Heart left ventricle (tissue), 16 donors: ENCODE data around the gene SLC22A8. TPM values are rescaled to one million over a fixed set of nuclear protein-coding genes. Genes with fewer than 3 reads are reported as not detected.
"Not testable (repeated sequence)": the region's sequence is repeated elsewhere in the genome, so short reads cannot be mapped to it uniquely, and the experiment has no call there.

Experiments
- ATAC-seq, 4 donors: fragments of 200-7000 bp; cut with Tn5 transposase; one replicate each; pipeline ENCODE4 v1.9.1; 2020 to 2022; ENCODE audit warnings: moderate library complexity in 4 of 4, mild to moderate bottlenecking in 3 of 4, moderate number of reproducible peaks in 1 of 4
- DNase-seq, 5 donors: peaks; one replicate each; pipeline ENCODE4 v3.0.0-alpha.2; 2020
- H3K27ac ChIP-seq, 12 donors: fragments of 200-600 bp; sonication (generic) in 4 of 12; one replicate each; pipeline versions ENCODE4 v1.5.0 to v1.8.0; 2016 to 2022; ENCODE audit warnings: mild to moderate bottlenecking in 2 of 12
- H3K27me3 ChIP-seq, 9 donors: fragments of 200-600 bp; sonication (generic) in 2 of 9; one replicate each; pipeline versions ENCODE4 v1.5.1 to v1.8.0; 2016 to 2022; ENCODE audit warnings: mild to moderate bottlenecking in 3 of 9
- H3K36me3 ChIP-seq, 9 donors: fragments of 200-600 bp; sonication (generic) in 2 of 9; one replicate each; pipeline versions ENCODE4 v1.5.0 to v1.8.0; 2018 to 2022; ENCODE audit warnings: mild to moderate bottlenecking in 2 of 9
- H3K4me1 ChIP-seq, 12 donors: fragments of 200-600 bp; sonication (generic) in 4 of 12; one replicate each; pipeline versions ENCODE4 v1.5.0 to v1.8.0; 2016 to 2022; ENCODE audit warnings: mild to moderate bottlenecking in 3 of 12
- H3K4me3 ChIP-seq, 12 donors: fragments of 200-600 bp; sonication (generic) in 4 of 12; one replicate each; pipeline versions ENCODE4 v1.5.0 to v1.8.0; 2017 to 2022; ENCODE audit warnings: mild to moderate bottlenecking in 9 of 12, moderate library complexity in 4 of 12
- H3K9me3 ChIP-seq, 12 donors: fragments of 200-600 bp; sonication (generic) in 4 of 12; one replicate each; pipeline versions ENCODE4 v1.5.0 to v1.8.0; 2016 to 2022; ENCODE audit warnings: mild to moderate bottlenecking in 1 of 12
- POLR2A ChIP-seq, 2 donors: fragments of 450-650 bp; IDR thresholded peaks; one replicate each; pipeline ENCODE4 v1.6.1; 2017; ENCODE audit warnings: antibody characterized with exemption in 2 of 2, mild to moderate bottlenecking in 2 of 2, moderate library complexity in 2 of 2
- WGBS, 4 donors: extraction: QIAGEN DNeasy Blood & Tissue Kit in 2 of 4; methylation state at CpG; one replicate each; pipeline versions ENCODE4 v1.1.5 to v1.1.7; 2013 to 2018; 5-methylcytosine and 5-hydroxymethylcytosine counted together
- intact Hi-C, 10 donors: fragments of 100-400 bp; cut with DNase I; formaldehyde crosslinking; loops; one replicate each; pipeline versions ENCODE4 v1.11.1 to v1.14.2; 2022
- long read RNA-seq, 3 donors: library from polyadenylated mRNA; unstranded; transcript quantifications; one replicate each; pipeline ENCODE4 v2.0.0, GENCODE V29; 2020 to 2021
- polyA plus RNA-seq, 2 donors: library from polyadenylated mRNA; stranded (reverse); fragments of 200-250 nt; gene quantifications; one replicate each; pipeline ENCODE4 v1.2.3, GENCODE V29; 2013
- total RNA-seq, 9 donors: library from RNA; depleted of rRNA in 2 of 9; stranded (reverse); fragments of >200 nt in 2 of 9; fragmentation: NEBNext Ultra II Directional in 3 of 9; extraction: Animal tissue kit (Norgen Biotek cat#: 25700) in 3 of 9; gene quantifications; one replicate each; pipeline versions ENCODE4 v1.1.0 to v1.2.4, GENCODE V29; 2016 to 2023
- TF ChIP-seq, protein P1 (sequence below), 12 donors: fragments of 200-600 bp; sonication (generic) in 4 of 12; IDR thresholded peaks; one replicate each; pipeline versions ENCODE4 v1.5.0 to v1.8.0; 2018 to 2022; ENCODE audit warnings: antibody characterized with exemption in 12 of 12, mild to moderate bottlenecking in 5 of 12
- donor health status: ischemic (EF 13 %, LVEDD 7.1; RV severe dilation, severe dysfunction).
- donor health status: healthy with polysubstance abuse.
- donor health status: DM: no; HTN: yes; CAD: no.
- donor health status: DM: no; HTN: no; CAD: no.
- donor health status: ischemic (EF 25% LVEDD 6.9; RV normal size, moderate dysfunction).
- donor health status: ischemic (EF 25% LVEDD 5.7; RV mildly dilated, moderate dysfunction).
- donor health status: healthy.
- donor health status: DM: yes; HTN: yes; CAD: no.
- donor health status: ischemic (EF 35%, LVEDD 5.7; RV mildly dilated, moderate dysfunction).
- donor health status: nonischemic (EF 11% LVEDD 7.7; RV severe dilation, severe dysfunction).
- donor health status: DM: yes; HTN: yes; CAD: no.
- donor health status: PGD.
- donor health status: ischemic (EF 29% LVEDD 5.4; RV normal size, mild dysfunction).
- donor health status: nonischemic (EF 23%, LVEDD 6.1; RV moderate dilation, normal function).

SLC22A8 gene, protein sequence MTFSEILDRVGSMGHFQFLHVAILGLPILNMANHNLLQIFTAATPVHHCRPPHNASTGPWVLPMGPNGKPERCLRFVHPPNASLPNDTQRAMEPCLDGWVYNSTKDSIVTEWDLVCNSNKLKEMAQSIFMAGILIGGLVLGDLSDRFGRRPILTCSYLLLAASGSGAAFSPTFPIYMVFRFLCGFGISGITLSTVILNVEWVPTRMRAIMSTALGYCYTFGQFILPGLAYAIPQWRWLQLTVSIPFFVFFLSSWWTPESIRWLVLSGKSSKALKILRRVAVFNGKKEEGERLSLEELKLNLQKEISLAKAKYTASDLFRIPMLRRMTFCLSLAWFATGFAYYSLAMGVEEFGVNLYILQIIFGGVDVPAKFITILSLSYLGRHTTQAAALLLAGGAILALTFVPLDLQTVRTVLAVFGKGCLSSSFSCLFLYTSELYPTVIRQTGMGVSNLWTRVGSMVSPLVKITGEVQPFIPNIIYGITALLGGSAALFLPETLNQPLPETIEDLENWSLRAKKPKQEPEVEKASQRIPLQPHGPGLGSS
- not detected for total RNA-seq
- not detected for polyA plus RNA-seq
- long read RNA-seq, donor 1: 0 reads
- long read RNA-seq, donor 2: 0 reads
- long read RNA-seq, donor 3: 0 reads

DNA sequence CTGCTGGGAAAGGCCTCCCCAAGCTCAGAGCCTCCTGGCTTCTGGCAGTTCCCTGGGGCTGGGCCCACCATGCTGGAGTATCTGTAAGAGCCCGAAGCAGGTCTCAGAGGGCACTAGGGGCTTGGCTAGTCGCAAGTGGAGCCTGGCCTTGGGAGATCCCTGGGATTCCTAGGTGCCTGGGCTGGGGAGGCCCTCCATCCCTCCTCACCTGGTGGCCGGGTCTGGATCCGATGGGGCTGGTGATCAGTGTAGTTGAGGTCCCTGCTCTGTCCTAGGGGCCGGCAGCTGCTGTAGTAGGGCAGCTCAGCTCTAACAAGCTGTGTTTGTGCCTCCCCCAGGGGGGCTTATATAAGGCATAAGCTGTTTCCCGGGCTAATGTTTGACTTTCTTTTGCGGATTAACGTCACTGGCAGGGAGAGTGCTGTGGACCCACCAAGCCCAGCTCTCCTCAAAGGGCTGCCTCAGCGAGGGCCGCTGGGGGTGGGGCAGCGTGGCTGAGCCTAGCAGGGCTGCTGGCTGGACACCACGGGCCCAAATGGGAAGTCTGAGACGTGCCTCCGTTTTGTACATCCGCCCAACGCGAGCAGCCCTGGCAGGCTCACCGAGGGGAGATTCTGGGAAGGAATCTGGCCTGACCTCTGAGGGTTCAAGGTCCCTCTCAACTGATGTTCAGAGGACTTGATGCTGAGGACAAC is at the start of gene SLC22A8:
TSS of gene SLC22A8 (minus strand) at position 321 of the 695 bp plus-strand sequence. CDS start 883 bp downstream, outside the sequence.
- peaks cover 0 to 11% (median 0%) of the 10 kb centered on the region in 9 donors for H3K27me3 ChIP-seq
- peak within 1 kb of the TSS in 1 of 12 donors; percentile 34 for H3K27ac ChIP-seq
- WGBS, 4 donors: 53 to 90% (median 60%) methylated on average over 2 to 18 of the region's 18 CpGs

DNA sequence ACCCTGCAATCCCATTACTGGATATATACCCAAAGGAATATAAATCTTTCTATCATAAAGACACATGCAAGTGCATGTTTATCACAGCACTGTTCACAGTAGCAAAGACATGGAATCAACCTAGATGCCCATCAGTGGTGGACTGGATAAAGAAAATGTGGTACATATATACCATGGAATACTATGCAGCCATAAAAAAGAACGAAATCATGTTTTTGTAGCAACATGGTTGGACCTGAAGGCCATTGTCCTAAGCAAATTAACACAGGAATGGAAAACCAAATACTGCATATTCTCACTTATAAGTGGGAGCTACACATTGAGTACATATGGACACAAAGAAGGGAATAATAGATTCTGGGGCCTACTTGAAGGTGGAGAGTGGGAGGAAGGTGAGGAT is 30.6 kb upstream of the SLC22A8 start:
- WGBS, 4 donors: 50 to 60% (median 53%) methylated on average over 1 of the region's 1 CpG
- ATAC-seq, H3K27me3 ChIP-seq, H3K4me1 ChIP-seq, intact Hi-C loops, H3K4me3 ChIP-seq, H3K36me3 ChIP-seq, H3K27ac ChIP-seq, DNase-seq: not testable (repeated sequence)
- peaks cover 0 to 12% (median 2%) of the 10 kb centered on the region in 12 donors for H3K9me3 ChIP-seq

More for the DNA sequence above, at the start of gene SLC22A8:
- Histone ChIP-seq H3K9me3 (no peaks in the 10 kb centered on the region), H3K36me3 (no peaks in the 10 kb centered on the region), H3K4me1 (peaks cover 0 to 10% (median 0%) of the 10 kb centered on the region in 12 donors), H3K4me3 (no peak within 1 kb of the TSS)
- intact Hi-C loops: no loop called here
- DNase-seq (no peak), ATAC-seq (peak in 3 of 4 donors; percentile 11 to 47 (median 47))
- TF ChIP-seq POLR2A (IDR thresholded peaks at IDR 0.05): no peak
- TF ChIP-seq, protein P1, sequence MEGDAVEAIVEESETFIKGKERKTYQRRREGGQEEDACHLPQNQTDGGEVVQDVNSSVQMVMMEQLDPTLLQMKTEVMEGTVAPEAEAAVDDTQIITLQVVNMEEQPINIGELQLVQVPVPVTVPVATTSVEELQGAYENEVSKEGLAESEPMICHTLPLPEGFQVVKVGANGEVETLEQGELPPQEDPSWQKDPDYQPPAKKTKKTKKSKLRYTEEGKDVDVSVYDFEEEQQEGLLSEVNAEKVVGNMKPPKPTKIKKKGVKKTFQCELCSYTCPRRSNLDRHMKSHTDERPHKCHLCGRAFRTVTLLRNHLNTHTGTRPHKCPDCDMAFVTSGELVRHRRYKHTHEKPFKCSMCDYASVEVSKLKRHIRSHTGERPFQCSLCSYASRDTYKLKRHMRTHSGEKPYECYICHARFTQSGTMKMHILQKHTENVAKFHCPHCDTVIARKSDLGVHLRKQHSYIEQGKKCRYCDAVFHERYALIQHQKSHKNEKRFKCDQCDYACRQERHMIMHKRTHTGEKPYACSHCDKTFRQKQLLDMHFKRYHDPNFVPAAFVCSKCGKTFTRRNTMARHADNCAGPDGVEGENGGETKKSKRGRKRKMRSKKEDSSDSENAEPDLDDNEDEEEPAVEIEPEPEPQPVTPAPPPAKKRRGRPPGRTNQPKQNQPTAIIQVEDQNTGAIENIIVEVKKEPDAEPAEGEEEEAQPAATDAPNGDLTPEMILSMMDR (IDR thresholded peaks at IDR 0.05): no peak

DNA sequence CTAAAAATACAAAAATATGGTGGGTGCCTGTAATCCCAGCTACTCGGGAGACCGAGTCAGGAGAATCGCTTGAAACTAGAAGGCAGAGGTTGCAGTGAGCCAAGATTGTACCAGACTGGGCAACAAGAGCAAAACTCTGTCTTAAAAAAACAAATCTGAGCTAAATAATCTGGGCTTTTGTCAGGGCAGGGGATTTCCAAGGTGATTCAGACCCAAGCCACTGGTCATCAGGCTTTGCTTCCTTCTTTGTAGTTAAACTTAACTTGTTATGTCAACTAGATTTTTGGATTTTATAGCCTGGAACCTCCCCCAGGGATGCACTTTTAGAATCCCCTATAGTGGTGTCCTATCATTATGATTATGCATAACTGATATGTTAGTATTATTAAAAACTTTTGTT is 27.0 kb upstream of the SLC22A8 start:
- WGBS, 4 donors: 92 to 94% (median 94%) methylated on average over 3 of the region's 3 CpGs
- no peak for DNase-seq
- TF ChIP-seq, protein P1 (IDR thresholded peaks at IDR 0.05): no peak
- no peak for TF ChIP-seq POLR2A (IDR thresholded peaks at IDR 0.05)

DNA sequence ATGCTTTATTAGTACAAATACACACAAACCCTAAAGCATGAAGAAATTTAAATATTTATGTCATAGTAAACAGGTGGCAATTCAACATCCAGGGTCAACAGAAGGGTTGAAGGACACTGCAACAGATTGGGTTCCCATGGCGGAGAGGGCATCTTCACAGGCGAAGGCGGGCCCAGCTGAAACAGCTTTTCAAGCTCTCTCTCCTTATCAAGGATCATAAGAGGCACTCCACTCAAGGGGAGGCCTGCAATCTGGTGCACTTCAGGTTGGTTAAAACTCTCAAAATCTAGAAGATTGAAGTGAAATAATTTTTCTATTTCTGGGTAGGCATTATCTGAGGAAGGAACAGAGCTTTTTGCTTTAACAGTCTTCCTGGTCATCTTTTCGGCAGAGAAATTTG is 16.8 kb upstream of the SLC22A8 start:
- intact Hi-C loops: loop anchor here in 6 of 10 donors (5.0 to 10.0 kb wide), 4 partner anchors 182 to 712 kb away; no protein-coding TSS in a partner anchor
- TF ChIP-seq POLR2A (IDR thresholded peaks at IDR 0.05): no peak
- TF ChIP-seq, protein P1 (IDR thresholded peaks at IDR 0.05): no peak

More for the DNA sequence above, 27.0 kb upstream of the SLC22A8 start:
- Histone ChIP-seq H3K36me3 (no peaks in the 10 kb centered on the region), H3K9me3 (peaks cover 0 to 6% (median 0%) of the 10 kb centered on the region in 12 donors), H3K4me1 (no peaks in the 10 kb centered on the region), H3K27me3 (peaks cover 0 to 7% (median 0%) of the 10 kb centered on the region in 9 donors), H3K4me3 (no peak overlapping the region), H3K27ac (no peak overlapping the region)
- ATAC-seq: no peak
- intact Hi-C loops: no loop called here

More for the DNA sequence above, 16.8 kb upstream of the SLC22A8 start:
- H3K4me3 ChIP-seq: no peak overlapping the region
- H3K4me1 ChIP-seq: peaks cover 0 to 4% (median 0%) of the 10 kb centered on the region in 12 donors
- H3K36me3 ChIP-seq: no peaks in the 10 kb centered on the region
- WGBS, 4 donors: 88 to 91% (median 89%) methylated on average over 4 of the region's 4 CpGs
- peaks cover 0 to 7% (median 0%) of the 10 kb centered on the region in 12 donors for H3K9me3 ChIP-seq
- H3K27ac ChIP-seq: no peak overlapping the region
- no peak for DNase-seq
- ATAC-seq: no peak
- peaks cover 0 to 13% (median 0%) of the 10 kb centered on the region in 9 donors for H3K27me3 ChIP-seq
